ENCODE measurements around the gene BMX.

- no peak for TF ChIP-seq POLR2A (IDR thresholded peaks at IDR 0.05; ENCODE audit: low read depth, low read length)
- TF ChIP-seq TAF1 (IDR thresholded peaks at IDR 0.05; ENCODE audit: borderline replicate concordance, low read depth, low read length): no peak
- TF ChIP-seq POLR2AphosphoS5 (IDR thresholded peaks at IDR 0.05; ENCODE audit: low read depth, low read length): no peak
These were observed 25.1 kb upstream of the BMX start for GRCh38 chrX:15475486-15475885.
